IgD-negative memory B cell (primary cell): Measurements from ENCODE around the gene GCDH. TPM values are rescaled to one million over a fixed set of nuclear protein-coding genes. Genes with fewer than 3 reads are reported as not detected.
A peak's percentile ranks its signal among the peaks of the same experiment; 100 is the strongest.

Experiments
- H3K27ac Mint-ChIP-seq, 3 donors: one replicate each; pipeline ENCODE4 v1.8.0; 2020 to 2022; ENCODE audit warnings: mild to moderate bottlenecking in 3 of 3, mixed read lengths in 3 of 3, moderate library complexity in 1 of 3
- H3K27me3 Mint-ChIP-seq: one replicate; pipeline ENCODE4 v1.8.0; 2021; ENCODE audit warnings: mixed read lengths
- H3K36me3 Mint-ChIP-seq: one replicate; pipeline ENCODE4 v1.8.0; 2020; ENCODE audit warnings: mild to moderate bottlenecking, mixed read lengths
- H3K4me1 Mint-ChIP-seq, 3 donors: one replicate each; pipeline ENCODE4 v1.8.0; 2020 to 2022; ENCODE audit warnings: mixed read lengths in 3 of 3, mild to moderate bottlenecking in 1 of 3
- H3K4me3 Mint-ChIP-seq, 4 donors: one replicate each; pipeline ENCODE4 v1.8.0; 2020 to 2022; ENCODE audit warnings: mild to moderate bottlenecking in 4 of 4, mixed read lengths in 4 of 4, moderate library complexity in 3 of 4
- H3K9me3 Mint-ChIP-seq, 3 donors: one replicate each; pipeline ENCODE4 v1.8.0; 2020 to 2021; ENCODE audit warnings: mixed read lengths in 3 of 3, mild to moderate bottlenecking in 1 of 3
- polyA plus RNA-seq: library from polyadenylated mRNA; unstranded; fragments of 300-500 nt; fragmentation: Illumina TruSeq; gene quantifications from one replicate; pipeline ENCODE4 v1.2.3, GENCODE V29; 2021

Gene GCDH
- polyA plus RNA-seq, 1 donor from 2014 or later: 13.5 TPM

DNA sequence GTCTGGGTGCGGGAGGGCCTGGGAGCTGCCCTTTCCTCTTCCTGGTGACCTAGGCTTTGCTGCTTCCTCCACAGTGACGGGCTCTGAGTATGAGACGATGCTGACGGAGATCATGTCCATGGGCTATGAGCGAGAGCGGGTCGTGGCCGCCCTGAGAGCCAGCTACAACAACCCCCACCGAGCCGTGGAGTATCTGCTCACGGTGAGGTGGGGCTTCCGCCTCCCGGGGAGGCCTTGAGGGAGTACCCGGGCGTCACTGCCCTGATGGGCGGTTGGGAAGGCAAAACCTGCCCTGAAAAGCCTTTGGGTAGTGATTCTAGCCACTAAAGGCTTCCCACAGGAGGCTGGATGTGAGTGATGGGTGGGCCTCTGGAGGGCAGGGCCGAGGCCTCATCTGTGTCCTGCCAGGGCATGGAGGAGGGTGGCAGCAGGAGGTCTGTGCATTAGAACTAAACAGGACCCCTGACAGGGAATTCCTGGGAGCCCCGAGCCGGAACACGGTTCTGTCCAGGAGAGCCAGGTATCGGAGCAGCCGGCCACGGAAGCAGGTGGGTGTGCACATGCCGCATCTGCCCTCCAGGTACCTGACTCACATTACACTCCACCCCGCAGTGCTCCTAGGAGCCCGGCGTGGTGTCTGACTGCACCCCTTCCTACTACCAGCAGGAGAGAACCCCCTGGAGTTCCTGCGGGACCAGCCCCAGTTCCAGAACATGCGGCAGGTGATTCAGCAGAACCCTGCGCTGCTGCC lies 57.8 kb downstream of the GCDH start:
- no peaks in the 10 kb centered on the region for H3K9me3 Mint-ChIP-seq
- peak overlapping the region in 1 of 4 donors; percentile 42 for H3K4me3 Mint-ChIP-seq
- H3K36me3 Mint-ChIP-seq: peaks cover 6% of the 10 kb centered on the region
- H3K27me3 Mint-ChIP-seq: no peaks in the 10 kb centered on the region
- H3K4me1 Mint-ChIP-seq: peaks cover 15 to 22% (median 16%) of the 10 kb centered on the region in 3 donors
- peak overlapping the region in 2 of 3 donors; percentile 19 to 90 for H3K27ac Mint-ChIP-seq

Other genes starting within 250 kb of the GCDH start
- gene MAN2B1, start 224.4 kb upstream of the GCDH start, polyA plus RNA-seq: 99.6 TPM
- gene WDR83, start 224.4 kb upstream of the GCDH start, polyA plus RNA-seq: 18.4 TPM
- 111 TPM for gene DHPS, start 209.3 kb upstream of the GCDH start, polyA plus RNA-seq
- not detected for gene GNG14, start 203.2 kb upstream of the GCDH start, polyA plus RNA-seq
- 5.1 TPM for gene FBXW9, start 194.5 kb upstream of the GCDH start, polyA plus RNA-seq
- 4.2 TPM for gene TNPO2, start 167.2 kb upstream of the GCDH start, polyA plus RNA-seq
- gene TRIR, start 156.5 kb upstream of the GCDH start, polyA plus RNA-seq: 299 TPM
- 64.2 TPM for gene GET3, start 153.7 kb upstream of the GCDH start, polyA plus RNA-seq
- gene BEST2, start 139.4 kb upstream of the GCDH start, polyA plus RNA-seq: not detected
- gene HOOK2, start 115.6 kb upstream of the GCDH start, polyA plus RNA-seq: 6.6 TPM
- gene JUNB, start 99.7 kb upstream of the GCDH start, polyA plus RNA-seq: 955 TPM
- gene PRDX2, start 89.4 kb upstream of the GCDH start, polyA plus RNA-seq: 195 TPM
- gene THSD8, start 89.1 kb upstream of the GCDH start, polyA plus RNA-seq: 6.4 TPM
- 27.4 TPM for gene RNASEH2A, start 84.6 kb upstream of the GCDH start, polyA plus RNA-seq
- gene RTBDN, start 56.6 kb upstream of the GCDH start, polyA plus RNA-seq: not detected
- gene MAST1, start 52.6 kb upstream of the GCDH start, polyA plus RNA-seq: 1.2 TPM
- gene DNASE2, start 9.7 kb upstream of the GCDH start, polyA plus RNA-seq: 49.6 TPM
- gene KLF1, start 4.0 kb upstream of the GCDH start, polyA plus RNA-seq: not detected
- not detected for gene SYCE2, start 28.1 kb downstream of the GCDH start, polyA plus RNA-seq
- gene FARSA, start 42.6 kb downstream of the GCDH start, polyA plus RNA-seq: 56.8 TPM
- 158 TPM for gene CALR, start 47.4 kb downstream of the GCDH start, polyA plus RNA-seq
- gene RAD23A, start 54.7 kb downstream of the GCDH start, polyA plus RNA-seq: 132 TPM
- 84.1 TPM for gene GADD45GIP1, start 66.1 kb downstream of the GCDH start, polyA plus RNA-seq
- gene DAND5, start 78.4 kb downstream of the GCDH start, polyA plus RNA-seq: not detected
- 0.09 TPM for gene NFIX, start 104.3 kb downstream of the GCDH start, polyA plus RNA-seq
- 90.1 TPM for gene LYL1, start 211.7 kb downstream of the GCDH start, polyA plus RNA-seq
- 30.7 TPM for gene TRMT1, start 225.6 kb downstream of the GCDH start, polyA plus RNA-seq
- 2.7 TPM for gene NACC1, start 227.1 kb downstream of the GCDH start, polyA plus RNA-seq